ENCODE results near the gene ANO2.

ANO2 gene

GRCh38 chr12:5581616-5582015, 363.4 kb downstream of the ANO2 start:
- TF ChIP-seq CTCF (IDR thresholded peaks at IDR 0.05), result no peak
- Histone ChIP-seq H3K9me3 (no peaks in the 10 kb centered on the region), H3K27ac (peak overlapping the region in 1 of 2 donors; percentile 19), H3K4me1 (peaks cover 0 to 23% (median 5%) of the 10 kb centered on the region in 4 donors), H3K27me3 (peaks cover 0 to 3% of the 10 kb centered on the region in 2 donors), H3K36me3 (no peaks in the 10 kb centered on the region), H3K4me3 (no peak overlapping the region)
- DNase-seq, result no peak
- intact Hi-C loops (cut with DNase I; ENCODE audit: low total_unique reads), result no loop called here

DNA sequence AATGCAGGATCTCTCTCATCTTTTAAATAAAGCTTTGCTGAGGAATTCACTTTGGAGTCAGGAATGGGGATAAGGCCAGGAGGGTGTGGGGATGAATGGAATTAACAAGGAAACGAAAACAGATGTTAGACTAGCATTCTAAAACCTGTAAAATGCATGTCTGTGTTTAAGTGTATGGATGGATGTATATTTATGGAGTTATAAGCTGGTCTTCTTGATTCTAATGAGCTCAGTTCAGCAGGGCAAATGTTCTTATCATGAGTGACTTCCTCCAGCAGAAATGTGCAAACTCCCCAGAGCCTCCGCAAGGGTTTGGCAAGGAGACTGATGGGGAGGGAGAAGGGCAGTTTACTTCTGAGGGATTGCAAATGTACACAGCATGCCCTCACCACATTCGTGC, 364.0 kb downstream of the ANO2 start:
- Histone ChIP-seq H3K4me3 (no peak overlapping the region), H3K4me1 (peaks cover 0 to 23% (median 5%) of the 10 kb centered on the region in 4 donors), H3K27me3 (peaks cover 0 to 3% of the 10 kb centered on the region in 2 donors), H3K9me3 (no peaks in the 10 kb centered on the region), H3K36me3 (no peaks in the 10 kb centered on the region), H3K27ac (peak overlapping the region in 1 of 2 donors; percentile 19)
- DNase-seq, result peak in 1 of 2 donors; percentile 42
- intact Hi-C loops (cut with DNase I; ENCODE audit: low total_unique reads), result no loop called here
- TF ChIP-seq CTCF (IDR thresholded peaks at IDR 0.05), result no peak

- H3K4me1 ChIP-seq, result peaks cover 0 to 23% (median 5%) of the 10 kb centered on the region in 4 donors
- H3K36me3 ChIP-seq, result no peaks in the 10 kb centered on the region
- intact Hi-C loops (cut with DNase I; ENCODE audit: low total_unique reads), result no loop called here
- DNase-seq, result no peak
- TF ChIP-seq CTCF (IDR thresholded peaks at IDR 0.05), result no peak
- no peaks in the 10 kb centered on the region for H3K9me3 ChIP-seq
- H3K27ac ChIP-seq, result no peak overlapping the region
- peaks cover 0 to 3% of the 10 kb centered on the region in 2 donors for H3K27me3 ChIP-seq
- H3K4me3 ChIP-seq, result no peak overlapping the region
Measured at GRCh38 chr12:5578775-5579174, 366.3 kb downstream of the ANO2 start.

GRCh38 chr12:5577741-5578140, 367.3 kb downstream of the ANO2 start:
- no peak for TF ChIP-seq CTCF (IDR thresholded peaks at IDR 0.05)
- DNase-seq, result no peak
- Histone ChIP-seq H3K4me3 (no peak overlapping the region), H3K4me1 (peaks cover 0 to 20% (median 5%) of the 10 kb centered on the region in 4 donors), H3K36me3 (no peaks in the 10 kb centered on the region), H3K27ac (no peak overlapping the region), H3K27me3 (peaks cover 0 to 3% of the 10 kb centered on the region in 2 donors), H3K9me3 (no peaks in the 10 kb centered on the region)
- intact Hi-C loops (cut with DNase I; ENCODE audit: low total_unique reads), result no loop called here

GRCh38 chr12:5577211-5577612, 367.8 kb downstream of the ANO2 start:
- Histone ChIP-seq H3K4me1 (peaks cover 0 to 14% (median 5%) of the 10 kb centered on the region in 4 donors), H3K36me3 (no peaks in the 10 kb centered on the region), H3K27me3 (peaks cover 0 to 3% of the 10 kb centered on the region in 2 donors), H3K4me3 (no peak overlapping the region), H3K27ac (no peak overlapping the region), H3K9me3 (no peaks in the 10 kb centered on the region)
- no peak for DNase-seq
- TF ChIP-seq CTCF (IDR thresholded peaks at IDR 0.05), result no peak
- intact Hi-C loops (cut with DNase I; ENCODE audit: low total_unique reads), result no loop called here

GRCh38 chr12:5575987-5576386, 369.1 kb downstream of the ANO2 start:
- H3K4me3 ChIP-seq, result no peak overlapping the region
- TF ChIP-seq CTCF (IDR thresholded peaks at IDR 0.05), result no peak
- no peak for DNase-seq
- intact Hi-C loops (cut with DNase I; ENCODE audit: low total_unique reads), result no loop called here
- no peak overlapping the region for H3K27ac ChIP-seq
- peaks cover 0 to 3% of the 10 kb centered on the region in 2 donors for H3K27me3 ChIP-seq
- H3K4me1 ChIP-seq, result peaks cover 0 to 13% (median 6%) of the 10 kb centered on the region in 4 donors
- no peaks in the 10 kb centered on the region for H3K9me3 ChIP-seq
- H3K36me3 ChIP-seq, result no peaks in the 10 kb centered on the region
